GM04503 (cell line): ENCODE data around the gene C2CD2.

Experiments
- DNase-seq: peaks from one replicate; pipeline ENCODE4 v3.0.0-alpha.2; 2012; ENCODE audit warnings: low read depth

The C2CD2 gene

DNA sequence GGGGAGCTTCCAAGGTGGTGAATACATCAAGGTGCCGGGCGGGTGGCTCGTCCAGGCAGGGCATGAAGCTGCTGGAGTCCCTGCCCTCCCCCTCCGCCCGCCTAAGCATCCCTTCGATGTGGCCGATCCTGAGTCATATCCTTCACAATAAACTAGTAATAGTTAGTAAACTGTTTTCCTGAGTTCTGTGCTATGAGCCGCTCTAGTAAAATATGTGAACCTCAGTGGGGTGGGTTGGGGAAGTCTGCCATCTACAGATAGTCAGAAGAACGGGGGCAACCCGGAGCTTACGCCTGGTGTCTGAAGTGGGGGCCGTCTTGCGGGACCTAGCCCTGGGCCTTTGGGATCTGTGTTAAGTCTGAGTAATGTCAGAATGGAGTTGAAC is 21.6 kb downstream of the C2CD2 start:
- peak; percentile 57 for DNase-seq

DNA sequence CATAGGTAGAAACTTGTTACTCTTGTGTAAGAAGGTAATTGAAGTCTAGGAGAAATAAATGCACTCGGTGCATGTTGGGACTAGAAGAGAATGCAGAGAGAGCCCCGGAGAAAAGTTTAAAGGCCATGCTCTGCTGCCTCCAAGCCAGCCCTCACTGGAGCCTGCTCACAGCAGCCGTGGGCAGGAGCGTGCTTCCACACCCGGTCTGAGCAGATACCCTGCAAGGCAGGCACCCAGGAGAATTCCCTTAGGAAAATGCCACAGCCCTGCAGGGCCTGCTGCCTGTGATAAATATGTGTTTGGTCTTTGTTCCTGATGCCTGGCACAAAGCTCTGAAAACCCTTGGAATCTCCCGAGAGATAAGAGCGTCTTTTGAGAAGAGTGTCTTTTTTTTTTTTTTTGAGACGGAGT is 22.8 kb downstream of the C2CD2 start:
- DNase-seq = no peak

DNA sequence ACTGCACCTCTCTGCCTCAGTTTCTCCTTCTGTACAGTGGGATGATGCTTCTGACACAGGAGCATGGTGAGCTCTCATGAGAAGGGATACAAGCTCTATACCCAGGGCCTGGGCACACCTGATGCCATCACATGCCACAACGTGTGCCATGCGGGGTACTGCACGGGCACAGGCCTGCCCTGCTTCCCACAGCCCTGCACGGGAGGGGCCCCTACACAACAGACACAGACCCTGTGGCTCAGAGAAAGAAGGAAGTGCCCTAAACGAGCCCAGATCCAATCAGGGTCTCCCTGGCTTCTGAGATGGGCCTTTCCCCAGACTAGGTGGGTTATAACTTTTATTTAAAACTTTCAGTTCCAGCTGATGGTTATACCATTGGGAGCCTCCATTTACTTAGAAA is 24.6 kb downstream of the C2CD2 start:
- DNase-seq = no peak

DNA sequence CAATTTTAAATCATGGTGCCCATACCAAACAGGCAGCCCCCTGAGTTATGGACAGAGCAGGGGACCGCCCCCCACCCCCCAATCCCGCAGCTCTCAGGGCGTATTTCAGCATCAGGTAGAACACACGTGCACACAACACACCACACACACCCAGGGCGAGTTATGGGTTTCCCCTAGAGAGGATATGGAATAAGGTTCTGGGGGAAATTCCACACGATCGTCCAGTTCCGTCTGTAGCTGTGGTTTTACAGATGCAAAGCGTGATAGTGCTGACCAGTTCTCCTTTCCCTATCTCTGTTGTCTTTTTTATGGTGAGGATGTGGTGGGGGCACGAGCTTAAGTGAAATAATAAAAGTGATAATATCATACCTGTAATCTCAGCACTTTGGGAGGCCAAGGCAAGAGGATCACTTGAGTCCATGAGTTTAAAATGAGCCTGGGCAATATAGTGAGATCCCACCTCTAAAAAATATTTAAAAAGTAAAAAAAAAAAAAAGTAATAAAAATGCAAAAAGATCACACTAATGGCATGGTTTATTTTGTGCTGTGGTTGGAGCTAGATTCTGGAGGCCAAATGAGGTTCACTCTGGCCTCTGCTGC is 25.1 kb downstream of the C2CD2 start:
- DNase-seq = no peak

DNA sequence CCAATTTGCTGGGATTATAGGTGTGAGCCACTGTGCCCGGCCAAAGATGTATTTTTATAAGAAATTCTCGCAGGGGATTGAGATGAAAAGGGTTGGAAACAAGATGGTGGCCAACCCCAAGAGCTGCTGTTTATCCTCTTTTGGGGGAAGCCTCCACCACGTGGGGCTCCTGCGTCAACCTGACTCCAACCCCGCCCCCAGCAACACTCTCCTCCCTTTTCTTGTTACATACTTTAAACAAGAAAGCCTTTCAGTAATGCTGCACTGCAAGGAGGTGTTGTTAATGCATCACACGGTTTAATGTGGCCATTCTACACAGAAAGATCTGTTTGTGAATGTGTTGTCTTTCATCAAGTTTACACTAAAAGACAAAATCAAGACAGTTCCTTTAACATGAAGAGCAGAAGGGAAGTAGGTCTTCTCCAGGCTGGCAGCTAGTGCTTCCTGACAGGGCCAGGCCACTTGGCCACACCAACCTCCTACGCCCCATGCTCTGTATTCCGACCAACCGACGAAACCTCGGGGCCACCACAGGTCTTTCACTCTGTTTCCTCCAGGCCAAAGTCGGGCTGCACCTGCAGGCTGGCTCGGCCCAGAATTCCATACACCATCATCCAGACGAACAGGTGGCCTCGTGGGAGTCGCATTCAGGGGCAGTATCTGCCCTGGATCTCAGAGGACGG is 25.9 kb downstream of the C2CD2 start:
- DNase-seq = no peak

DNA sequence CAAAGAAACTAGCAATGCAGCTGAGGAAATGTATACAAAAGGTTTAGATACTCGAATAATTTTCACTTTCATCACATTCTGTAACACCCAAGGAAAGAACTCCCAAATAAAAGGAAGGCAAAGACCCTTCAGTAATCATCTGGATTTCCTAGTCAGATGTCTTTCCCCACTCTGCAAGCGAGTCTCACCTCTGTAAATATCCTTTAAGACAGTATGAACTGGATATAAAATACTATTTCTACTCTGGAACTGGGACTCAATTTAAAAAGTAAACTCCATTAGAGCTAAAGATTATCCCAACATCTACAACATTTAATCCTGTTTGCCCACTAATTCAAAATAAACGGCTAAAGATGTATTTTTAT is 27.0 kb downstream of the C2CD2 start:
- DNase-seq = no peak

DNA sequence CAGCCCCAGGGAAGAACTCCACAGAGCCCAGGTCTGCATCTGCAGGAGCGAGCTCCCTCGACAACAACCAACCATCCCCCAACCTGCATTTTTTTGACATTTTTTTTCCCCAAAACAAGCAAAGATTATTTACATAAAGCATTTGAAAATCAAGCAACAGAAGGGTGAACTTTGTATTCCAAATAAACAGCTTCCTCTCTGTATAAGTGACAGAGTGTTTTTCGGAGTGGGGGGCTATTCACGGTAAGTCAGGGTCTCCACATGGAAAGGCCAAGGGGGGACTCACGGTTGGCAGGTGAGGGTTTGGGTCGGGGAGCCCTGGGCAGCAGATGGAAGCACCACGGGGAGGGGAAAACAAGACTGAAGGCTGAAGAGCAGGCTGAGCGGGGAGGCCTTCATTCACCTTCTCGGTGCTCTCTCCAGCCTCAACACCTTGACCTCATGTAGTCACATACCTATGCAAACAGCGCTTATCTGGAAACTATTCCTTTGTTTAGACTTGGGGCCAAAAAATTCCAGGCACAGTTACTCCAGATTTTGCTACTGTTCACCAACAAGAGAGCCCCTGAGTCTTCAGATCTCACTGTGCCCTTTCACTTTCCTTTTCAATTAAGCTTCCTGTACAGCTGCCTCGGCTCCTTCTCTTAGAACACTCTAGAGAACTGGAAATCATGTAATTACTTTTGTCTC is 27.6 kb downstream of the C2CD2 start:
- DNase-seq = no peak

DNA sequence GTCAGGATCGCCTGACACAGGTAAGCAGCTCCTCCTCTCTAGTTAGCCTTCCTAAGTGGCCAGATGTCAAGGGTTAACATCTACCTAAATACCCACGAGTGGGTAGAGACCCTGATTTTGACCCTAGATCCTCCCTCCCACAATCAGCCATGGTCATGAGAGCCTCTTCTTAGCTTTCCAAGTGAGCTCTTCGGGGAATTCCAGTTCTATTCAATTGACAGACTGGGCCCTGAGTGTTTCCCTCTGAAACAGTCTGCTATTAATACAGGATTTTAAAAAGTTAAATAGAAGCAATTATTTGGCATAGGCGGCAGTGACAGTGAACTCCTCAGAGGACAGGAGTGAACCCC is 28.1 kb downstream of the C2CD2 start:
- no peak for DNase-seq

DNA sequence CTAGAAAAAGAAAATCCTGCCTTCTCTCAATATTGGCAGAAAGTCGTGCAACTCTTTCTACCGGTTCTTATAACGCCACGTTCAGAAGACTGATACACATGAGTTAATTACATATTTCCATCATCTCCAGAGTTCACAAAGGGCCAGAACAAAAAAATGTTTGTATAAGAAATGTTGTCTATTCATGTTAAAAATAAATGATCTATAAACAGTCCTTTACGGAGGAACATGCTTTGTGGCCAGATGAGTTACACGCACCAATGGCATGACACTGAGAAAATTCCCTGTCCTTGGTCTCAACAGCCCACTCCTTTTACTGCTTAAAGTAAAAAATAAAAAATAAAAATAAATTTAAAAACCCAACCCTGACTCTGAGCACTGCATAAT is 29.5 kb downstream of the C2CD2 start:
- DNase-seq = no peak

DNA sequence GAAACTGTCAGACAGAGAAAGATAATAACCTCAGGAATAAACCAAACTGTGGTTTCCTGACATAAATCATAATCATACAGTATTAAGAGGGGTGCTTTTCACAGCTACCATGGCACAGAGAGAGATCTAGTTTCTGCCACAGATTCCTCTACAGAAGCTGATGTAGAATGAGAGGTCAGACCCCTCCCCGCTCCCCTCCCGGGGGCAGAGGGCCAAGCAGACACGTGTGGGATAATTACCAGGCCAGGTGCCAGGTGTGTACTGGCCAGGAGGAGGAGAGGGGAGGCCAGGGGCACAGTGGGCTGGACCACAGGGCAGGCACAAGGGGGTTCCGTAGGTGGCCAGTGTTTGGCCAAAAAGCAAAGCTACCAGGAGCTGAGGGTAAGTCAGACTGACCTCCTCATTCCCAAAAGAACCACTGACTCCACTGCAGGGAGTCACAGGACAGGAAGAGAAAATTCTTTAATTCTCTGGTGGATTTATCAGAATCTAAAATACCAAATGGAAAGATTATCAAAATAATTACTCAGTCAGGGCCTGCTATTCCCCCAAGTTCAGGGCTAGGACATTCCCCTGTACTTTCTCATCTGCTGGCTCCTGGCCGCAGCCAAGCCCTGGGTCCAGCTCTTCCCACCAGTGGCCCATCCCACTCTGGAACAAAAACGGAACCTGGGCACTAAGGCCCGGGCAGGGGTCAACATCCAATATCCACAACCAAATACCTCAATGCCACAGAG is 30.0 kb downstream of the C2CD2 start:
- DNase-seq = no peak

DNA sequence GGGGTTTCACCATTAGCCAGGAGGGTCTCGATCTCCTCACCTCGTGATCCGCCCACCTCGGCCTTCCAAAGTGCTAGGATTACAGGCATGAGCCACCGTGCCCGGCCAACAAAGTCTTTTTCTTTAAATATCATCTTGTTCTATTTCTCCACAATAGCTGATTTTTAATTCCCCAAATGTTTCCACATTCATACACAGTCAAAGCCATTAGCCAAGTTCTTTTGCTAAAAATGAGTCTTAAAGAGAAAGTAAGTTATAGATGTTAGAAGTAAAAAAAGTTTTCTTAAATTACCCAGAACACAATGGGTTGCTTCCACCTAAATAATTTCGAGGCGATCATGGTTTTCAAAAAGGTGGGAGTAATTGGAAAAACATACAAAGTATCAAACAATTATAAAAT is 30.6 kb downstream of the C2CD2 start:
- DNase-seq = no peak

DNA sequence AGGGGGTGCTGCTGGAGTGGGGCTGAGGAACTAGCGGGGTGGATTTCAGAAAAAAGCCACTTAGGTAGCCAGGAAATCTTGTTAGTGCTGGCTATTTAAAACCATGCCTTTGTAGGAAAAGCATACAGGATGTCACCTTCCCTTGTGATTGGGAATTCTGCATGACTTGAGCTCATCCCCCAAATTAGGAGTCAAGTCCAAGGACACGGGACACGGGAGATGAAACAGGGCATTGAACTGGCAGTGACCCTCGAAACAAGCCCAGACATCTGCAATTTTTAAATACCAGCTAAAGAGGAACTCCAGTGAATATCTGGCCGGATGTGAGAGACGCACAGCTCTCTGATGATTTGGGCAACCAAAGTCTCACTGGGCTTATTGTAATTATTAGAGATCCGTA is 32.8 kb downstream of the C2CD2 start:
- no peak for DNase-seq

DNA sequence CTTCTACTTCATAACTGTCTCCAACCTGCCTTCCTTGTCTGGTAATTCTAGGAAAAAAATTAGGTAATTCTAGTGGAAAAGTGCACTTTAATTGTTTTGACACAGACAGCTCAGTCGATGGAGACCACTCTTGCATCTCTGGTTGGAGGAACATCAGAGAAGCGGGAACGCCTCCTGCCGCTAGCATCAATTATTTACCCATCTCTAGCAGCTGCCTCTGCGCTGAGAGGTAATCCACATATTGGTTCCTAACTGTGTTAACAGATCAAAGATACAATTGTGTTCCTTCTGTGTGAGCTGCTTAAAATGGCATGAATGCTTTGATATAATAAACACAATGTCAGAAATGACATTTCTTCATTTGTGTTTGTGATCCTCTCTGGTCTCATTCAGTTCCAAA is 33.3 kb downstream of the C2CD2 start:
- DNase-seq = no peak

DNA sequence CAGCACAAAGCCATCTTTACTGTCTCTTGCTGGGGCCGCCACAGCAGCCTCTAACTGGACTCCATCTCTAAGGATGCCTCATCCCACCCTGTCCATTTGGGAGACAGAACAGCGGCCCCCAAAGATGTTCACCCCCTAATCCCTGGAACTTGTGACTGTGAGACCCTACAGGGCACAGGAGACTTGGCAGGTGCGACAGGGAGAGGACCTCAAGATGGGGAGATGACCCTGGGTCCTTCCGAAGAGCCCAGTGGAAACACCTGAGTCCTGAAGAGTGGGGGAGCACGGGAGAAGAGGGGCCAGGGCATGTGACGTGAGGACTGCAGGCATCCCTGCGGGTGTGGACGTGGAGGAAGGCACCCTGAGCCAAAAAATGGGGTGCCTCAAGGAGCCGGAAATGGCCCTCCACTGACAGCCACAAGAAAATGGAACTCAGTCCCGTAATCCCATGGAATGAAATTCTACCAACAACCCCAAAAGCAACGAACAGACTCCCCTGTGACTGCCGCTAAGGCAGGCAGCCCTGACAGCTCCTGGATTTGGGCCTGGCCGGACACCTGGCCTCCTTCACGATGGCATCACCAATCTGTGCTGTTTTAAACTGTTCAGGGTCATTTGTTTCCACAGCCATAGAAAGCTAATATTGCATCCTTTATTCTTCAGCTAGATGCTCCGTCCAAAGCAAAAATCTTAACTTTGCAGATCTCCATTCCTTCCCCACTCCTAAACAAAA is 34.0 kb downstream of the C2CD2 start:
- no peak for DNase-seq

DNA sequence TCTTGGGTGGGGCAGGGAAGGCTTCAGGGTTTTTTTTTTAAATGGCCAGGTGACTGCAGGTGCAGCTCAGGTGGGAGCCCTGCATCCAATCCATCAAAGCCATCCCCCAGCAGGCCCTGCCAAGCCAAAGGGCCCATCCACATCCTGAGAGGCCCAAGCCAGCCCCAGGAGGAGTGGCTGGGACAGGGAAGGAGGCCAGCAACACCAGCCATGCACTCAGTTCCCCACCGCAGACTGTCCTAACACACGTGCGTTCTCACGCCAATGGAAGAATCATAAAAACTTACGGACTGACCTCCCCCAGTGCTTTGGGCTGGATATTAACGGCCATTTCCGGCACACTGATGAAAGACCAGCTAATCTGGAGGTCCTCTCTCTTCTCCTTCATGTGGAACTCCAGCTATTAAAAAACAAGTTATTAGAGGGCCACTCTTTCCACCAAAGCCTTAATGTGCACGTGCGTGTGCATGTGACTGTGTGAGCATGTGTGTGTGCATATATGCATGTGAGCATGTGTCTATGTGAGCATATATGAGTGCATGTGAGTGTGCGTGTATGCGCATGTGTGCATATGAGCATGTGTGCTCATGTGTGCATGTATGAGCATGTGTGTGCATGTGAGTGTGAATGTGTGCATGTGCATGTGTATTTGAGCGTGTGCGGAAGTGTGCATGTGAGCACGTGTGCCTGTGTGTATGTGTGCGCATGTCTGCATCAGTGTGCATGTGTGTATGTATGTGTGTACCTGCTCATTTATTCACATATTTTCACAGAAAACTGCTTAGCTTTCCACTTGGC is 35.1 kb downstream of the C2CD2 start:
- DNase-seq = no peak

DNA sequence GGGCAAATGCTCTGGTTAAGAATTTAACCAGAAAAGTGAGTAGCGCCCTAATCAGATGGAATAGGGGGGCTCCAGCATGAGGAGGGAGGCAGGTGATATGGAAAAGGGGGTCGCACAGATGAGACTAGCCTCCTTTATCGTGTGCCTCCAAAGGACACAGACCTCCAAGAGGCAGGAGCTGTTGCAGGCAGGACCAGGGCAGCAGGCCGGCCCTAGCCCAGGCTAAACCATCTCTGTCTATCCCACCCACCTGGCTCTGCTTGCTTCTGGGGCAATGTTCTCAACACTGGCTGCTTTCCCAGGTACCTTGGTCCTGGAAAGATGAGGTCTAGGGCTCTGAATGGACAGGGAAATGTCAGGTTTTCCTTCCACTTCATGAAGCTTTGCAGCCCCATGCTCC is 36.3 kb downstream of the C2CD2 start:
- DNase-seq = no peak

DNA sequence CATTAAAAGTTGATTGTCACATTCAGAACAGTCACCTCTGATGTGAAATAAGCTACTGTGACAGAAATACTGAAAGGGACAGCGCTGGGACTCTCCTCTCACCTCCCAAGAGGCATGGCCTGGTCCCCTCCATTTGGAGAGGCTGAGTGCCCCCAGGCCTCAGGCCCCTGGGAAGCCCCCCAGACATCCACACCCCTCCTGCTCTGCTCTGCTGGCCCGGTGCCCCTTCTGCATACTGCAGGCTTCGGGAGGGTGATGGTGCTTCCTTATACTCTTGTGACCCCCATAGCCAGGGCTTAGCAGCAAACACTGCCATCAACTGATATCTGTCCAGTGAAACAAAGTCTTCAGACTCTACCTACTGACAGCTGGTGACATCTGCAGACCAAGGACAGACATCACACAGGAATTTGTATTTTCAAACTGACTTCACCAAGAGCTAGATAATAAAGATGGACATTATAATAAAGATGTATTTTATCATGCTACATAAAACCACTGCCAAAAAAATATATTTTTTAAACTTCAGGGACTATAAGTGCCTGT is 36.9 kb downstream of the C2CD2 start:
- DNase-seq = no peak

DNA sequence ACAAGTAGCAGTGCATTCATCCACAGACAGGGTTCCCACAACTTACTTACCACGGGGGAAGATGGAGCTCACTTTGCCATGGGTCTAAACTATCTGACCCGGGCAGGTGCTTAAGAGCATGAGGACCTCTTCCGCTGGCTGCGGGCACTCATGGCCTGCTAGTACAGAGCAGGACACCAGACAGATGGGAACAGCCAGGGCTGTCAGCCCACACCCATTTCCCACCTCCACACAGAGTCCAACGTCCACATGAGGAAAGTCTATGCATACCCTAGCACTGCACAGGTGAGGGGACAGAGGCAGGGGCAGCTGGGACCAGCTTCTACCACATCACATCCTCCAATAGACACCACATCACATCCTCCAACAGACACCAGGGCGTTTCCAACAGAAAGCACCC is 38.9 kb downstream of the C2CD2 start:
- no peak for DNase-seq

DNA sequence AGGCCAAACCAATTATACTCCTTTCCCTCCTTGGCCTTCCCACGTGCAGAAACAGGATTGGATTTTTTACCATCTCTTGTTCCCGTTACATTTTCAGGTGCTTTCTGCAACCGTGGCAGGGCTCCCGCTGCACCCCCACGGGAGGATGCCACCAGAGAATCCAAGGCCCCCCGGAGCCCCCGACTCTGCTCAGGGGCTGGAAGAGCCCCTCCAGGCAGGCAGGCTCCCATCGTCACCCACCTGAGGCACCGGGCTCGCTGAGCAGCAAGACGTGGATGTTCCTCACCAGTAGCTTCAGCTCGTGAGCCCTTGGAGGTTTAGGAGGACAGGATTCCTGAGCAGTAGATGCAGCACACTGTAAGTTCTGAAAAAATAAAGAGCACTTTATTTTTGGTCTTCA is 39.5 kb downstream of the C2CD2 start:
- DNase-seq = no peak

DNA sequence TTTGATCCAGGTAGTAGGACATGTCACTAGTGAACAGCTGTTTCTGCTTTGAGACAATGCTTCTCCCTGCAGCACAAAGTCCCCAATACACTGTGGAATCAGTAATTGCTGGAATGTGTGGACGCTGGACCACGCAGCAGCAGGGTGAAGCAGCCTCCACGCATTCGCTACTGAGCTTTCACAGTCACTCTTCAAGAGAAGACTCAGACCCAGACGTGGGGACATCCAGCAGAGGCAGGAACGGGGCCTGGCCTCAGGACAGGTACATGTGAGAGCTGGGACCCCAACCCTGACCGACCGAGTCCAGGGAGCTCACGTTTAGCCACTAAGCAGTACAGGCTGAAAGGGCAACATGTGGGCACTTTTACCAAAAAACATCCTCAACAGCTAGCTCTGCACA is 40.6 kb downstream of the C2CD2 start:
- no peak for DNase-seq

DNA sequence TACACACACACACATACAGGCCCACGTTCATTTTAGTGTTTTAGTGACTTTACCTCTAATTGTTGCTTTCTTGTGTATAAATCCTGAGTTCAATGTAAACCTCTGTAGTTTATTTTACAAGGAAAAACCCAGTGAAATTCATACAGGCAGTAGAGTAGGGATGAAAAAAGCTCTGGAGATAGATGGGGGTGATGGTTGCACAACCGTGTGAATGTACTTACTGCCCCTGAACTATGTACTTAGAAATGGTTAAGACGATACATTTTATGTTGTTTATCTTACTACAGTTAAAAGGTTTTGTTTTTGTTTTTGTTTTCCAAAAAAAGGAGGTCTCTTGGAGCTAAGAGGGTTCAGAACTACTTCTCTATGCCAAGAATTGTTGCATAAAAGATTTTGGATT is 45.0 kb downstream of the C2CD2 start:
- DNase-seq = no peak
